NCI-H345 treated with DMSO at 0.1 percent for 48 hours (cell line): ENCODE results near the gene PCDHB8.
"Not testable (repeated sequence)": the region's sequence is repeated elsewhere in the genome, so short reads cannot be mapped to it uniquely, and the experiment has no call there.

Experiments
- DNase-seq: peaks from one replicate; lab custom pipeline; 2025; ENCODE audit not compliant: unreplicated experiment; lab: John Stamatoyannopoulos, UW

PCDHB8 gene

DNA sequence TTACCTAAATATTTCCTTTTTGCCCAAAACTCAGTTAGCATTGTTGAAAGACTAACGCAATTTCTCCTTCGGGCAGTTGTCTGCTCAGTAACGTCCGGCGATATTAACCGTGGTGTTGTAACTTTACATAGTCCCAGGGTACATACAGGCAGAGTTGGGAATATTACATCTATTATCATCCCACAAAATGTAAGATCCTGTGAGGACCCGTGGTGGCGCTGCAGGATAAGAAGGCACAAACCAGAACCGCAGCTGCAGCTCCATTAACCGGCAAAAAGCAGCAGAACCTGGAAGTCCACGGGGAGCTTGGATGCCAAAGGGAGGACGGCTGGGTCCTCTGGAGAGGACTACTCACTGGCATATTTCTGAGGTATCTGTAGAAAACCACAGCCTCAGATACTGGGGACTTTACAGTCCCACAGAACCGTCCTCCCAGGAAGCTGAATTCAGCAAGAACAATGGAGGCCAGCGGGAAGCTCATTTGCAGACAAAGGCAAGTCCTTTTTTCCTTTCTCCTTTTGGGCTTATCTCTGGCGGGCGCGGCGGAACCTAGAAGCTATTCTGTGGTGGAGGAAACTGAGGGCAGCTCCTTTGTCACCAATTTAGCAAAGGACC, at the start of gene PCDHB8:
PCDHB8 (plus strand) TSS at position 214 of the 615 bp plus-strand sequence; CDS start at position 459, 245 bp downstream.
- DNase-seq, result not testable (repeated sequence)

DNA sequence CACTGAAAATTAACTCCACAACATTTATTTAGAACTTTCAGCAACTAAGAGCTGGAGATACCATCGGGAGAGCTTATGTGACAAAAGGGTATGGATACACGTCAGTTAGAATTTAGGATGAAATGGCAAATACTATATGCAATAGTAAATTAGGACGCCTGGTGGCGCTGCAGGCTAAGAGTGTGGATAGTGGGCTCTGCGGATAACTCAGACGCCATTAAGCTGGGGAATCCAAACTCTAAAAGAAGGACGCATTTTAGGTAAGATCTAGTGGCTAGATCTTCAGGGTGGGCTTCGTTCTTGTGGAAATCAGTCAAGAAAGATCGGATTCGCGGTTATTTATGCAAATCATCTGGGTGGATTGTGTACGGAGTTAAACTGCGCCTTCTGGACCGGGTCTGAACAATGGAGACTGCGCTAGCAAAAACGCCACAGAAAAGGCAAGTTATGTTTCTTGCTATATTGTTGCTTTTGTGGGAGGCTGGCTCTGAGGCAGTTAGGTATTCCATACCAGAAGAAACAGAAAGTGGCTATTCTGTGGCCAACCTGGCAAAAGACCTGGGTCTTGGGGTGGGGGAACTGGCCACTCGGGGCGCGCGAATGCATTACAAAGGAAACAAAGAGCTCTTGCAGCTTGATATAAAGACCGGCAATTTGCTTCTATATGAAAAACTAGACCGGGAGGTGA, 42.4 kb upstream of the PCDHB8 start, which contains the start of gene PCDHB5:
PCDHB5 (plus strand) TSS at position 177 of the 688 bp plus-strand sequence; CDS start at position 406, 229 bp downstream.
- DNase-seq, result no peak

DNA sequence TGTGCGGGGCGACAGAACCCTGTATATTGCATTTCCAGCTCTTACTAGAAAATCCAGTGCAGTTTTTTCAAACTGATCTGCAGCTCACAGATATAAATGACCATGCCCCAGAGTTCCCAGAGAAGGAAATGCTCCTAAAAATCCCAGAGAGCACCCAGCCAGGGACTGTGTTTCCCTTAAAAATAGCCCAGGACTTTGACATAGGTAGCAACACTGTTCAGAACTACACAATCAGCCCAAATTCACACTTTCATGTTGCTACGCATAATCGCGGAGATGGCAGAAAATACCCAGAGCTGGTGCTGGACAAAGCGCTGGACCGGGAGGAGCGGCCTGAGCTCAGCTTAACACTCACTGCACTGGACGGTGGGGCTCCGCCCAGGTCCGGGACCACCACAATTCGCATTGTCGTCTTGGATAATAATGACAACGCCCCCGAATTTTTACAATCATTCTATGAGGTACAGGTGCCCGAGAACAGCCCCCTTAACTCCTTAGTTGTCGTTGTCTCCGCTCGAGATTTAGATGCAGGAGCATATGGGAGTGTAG, 41.8 kb upstream of the PCDHB8 start:
- DNase-seq, result no peak

DNA sequence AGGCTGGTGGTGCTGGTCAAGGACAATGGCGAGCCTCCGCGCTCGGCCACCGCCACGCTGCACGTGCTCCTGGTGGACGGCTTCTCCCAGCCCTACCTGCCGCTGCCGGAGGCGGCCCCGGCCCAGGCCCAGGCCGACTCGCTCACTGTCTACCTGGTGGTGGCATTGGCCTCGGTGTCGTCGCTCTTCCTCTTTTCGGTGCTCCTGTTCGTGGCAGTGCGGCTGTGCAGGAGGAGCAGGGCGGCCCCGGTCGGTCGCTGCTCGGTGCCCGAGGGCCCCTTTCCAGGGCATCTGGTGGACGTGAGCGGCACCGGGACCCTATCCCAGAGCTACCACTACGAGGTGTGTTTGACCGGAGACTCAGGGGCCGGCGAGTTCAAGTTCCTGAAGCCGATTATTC, 40.2 kb upstream of the PCDHB8 start:
- DNase-seq, result not testable (repeated sequence)

DNA sequence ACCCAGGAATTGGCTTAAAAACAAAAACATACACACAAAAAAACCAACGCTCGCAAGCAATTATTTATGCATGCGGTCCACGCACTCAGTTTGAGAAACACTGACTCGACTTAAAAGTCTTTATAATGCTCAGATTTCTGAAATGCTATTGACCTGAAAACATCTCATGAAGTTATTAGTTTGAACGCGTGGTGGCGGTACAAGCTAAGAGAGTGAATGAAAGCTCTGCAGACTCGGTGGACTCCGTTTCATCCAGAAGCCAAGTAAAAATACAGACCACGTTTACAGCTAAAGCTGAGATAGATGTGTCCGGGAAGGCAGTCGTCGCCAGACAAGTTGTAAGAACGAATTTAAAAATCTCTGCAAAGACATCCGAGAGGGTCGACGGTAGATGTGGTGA, 27.8 kb upstream of the PCDHB8 start, which contains the start of gene PCDHB6:
PCDHB6 (plus strand) TSS at position 246 of the 400 bp plus-strand sequence. CDS start 201 bp downstream, outside the sequence.
- no peak for DNase-seq

DNA sequence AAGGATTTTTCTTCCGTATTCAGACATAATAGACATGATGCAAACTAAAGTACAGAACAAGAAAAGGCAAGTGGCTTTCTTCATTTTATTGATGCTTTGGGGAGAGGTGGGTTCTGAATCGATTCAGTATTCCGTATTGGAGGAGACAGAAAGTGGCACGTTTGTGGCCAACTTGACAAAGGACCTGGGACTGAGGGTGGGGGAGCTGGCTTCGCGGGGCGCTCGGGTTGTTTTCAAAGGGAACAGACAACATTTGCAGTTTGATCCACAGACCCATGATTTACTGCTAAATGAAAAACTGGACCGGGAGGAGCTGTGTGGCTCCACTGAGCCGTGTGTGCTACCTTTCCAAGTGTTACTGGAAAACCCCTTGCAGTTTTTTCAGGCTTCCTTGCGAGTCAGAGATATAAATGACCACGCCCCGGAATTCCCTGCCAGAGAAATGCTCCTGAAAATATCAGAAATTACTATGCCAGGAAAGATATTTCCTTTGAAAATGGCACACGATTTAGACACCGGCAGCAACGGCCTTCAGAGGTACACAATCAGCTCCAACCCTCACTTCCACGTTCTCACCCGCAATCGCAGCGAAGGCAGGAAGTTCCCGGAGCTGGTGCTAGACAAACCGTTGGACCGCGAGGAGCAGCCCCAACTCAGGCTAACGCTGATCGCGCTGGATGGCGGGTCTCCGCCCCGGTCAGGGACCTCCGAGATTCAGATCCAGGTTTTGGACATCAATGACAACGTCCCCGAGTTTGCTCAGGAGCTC, 27.2 kb upstream of the PCDHB8 start:
- DNase-seq, result no peak

DNA sequence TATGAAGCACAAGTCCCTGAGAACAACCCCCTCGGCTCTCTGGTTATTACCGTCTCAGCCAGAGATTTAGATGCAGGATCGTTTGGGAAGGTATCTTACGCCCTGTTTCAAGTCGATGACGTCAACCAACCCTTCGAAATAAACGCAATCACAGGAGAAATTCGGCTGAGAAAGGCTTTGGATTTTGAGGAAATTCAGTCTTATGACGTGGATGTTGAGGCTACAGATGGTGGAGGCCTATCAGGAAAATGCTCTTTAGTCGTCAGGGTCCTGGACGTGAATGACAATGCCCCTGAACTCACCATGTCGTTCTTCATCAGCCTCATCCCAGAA, 26.6 kb upstream of the PCDHB8 start:
- no peak for DNase-seq

DNA sequence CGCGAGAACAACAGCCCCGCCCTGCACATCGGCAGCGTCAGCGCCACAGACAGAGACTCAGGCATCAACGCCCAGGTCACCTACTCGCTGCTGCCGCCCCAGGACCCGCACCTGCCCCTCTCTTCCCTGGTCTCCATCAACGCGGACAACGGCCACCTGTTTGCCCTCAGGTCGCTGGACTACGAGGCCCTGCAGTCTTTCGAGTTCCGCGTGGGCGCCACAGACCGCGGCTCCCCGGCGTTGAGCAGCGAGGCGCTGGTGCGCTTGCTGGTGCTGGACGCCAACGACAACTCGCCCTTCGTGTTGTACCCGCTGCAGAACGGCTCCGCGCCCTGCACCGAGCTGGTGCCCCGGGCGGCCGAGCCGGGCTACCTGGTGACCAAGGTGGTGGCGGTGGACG, 26.0 kb upstream of the PCDHB8 start:
- not testable (repeated sequence) for DNase-seq

DNA sequence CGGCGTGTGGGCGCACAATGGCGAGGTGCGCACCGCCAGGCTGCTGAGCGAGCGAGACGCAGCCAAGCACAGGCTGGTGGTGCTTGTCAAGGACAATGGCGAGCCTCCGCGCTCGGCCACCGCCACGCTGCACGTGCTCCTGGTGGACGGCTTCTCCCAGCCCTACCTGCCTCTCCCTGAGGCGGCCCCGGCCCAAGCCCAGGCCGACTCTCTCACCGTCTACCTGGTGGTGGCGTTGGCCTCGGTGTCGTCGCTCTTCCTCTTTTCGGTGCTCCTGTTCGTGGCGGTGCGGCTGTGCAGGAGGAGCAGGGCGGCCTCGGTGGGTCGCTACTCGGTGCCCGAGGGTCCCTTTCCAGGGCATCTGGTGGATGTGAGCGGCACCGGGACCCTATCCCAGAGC, 25.5 kb upstream of the PCDHB8 start:
- not testable (repeated sequence) for DNase-seq

DNA sequence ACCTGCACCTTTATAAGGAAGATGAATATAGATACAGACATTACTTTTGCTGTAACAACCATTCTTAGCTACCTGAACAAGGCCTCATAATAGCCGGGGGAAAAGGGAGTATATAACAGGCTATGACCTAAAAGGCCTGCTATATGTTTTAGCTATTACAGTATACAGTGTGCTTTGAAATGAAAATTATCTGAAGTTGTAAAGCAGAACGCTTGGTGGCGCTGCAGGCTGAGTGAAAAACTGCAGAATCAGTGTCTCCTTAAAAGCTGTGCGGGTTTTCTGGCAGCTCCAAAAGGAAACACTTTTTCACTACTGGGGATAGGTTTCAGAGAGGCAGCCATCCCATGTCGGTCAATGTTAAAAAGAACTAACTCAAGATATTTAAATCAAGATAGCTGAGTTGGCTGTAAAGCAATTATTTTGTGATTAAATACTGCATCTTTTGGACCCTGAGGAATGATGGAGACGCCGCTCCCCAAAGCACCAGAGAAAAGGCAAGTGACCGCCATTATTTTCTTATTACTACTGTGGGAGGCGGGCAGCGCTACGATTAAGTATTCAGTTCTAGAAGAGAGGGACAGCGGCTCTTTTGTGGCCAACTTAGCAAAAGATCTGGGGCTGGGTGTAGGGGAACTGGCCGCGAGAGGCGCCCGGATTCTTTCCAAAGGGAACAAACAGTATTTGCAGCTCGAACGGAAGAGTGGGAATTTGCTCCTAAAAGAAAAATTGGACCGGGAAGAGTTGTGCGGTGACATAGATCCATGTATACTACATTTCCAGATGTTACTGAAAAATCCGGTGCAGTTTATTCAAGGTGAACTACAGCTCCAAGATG, 21.8 kb upstream of the PCDHB8 start:
- no peak for DNase-seq

DNA sequence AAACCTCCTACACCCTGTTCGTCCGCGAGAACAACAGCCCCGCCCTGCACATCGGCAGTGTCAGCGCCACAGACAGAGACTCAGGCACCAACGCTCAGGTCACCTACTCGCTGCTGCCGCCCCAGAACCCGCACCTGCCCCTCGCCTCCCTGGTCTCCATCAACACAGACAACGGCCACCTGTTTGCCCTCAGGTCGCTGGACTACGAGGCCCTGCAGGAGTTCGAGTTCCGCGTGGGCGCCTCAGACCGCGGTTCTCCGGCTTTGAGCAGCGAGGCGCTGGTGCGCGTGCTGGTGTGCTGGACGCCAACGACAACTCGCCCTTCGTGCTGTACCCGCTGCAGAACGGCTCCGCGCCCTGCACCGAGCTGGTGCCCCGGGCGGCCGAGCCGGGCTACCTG, 20.2 kb upstream of the PCDHB8 start:
- not testable (repeated sequence) for DNase-seq

DNA sequence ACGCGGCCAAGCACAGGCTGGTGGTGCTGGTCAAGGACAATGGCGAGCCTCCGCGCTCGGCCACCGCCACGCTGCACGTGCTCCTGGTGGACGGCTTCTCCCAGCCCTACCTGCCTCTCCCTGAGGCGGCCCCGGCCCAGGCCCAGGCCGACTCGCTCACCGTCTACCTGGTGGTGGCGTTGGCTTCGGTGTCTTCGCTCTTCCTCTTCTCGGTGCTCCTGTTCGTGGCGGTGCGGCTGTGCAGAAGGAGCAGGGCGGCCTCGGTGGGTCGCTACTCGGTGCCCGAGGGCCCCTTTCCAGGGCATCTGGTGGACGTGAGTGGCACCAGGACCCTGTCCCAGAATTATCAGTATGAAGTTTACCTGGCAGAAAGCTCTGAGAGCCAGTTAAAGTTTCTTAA, 19.7 kb upstream of the PCDHB8 start:
- DNase-seq, result not testable (repeated sequence)

DNA sequence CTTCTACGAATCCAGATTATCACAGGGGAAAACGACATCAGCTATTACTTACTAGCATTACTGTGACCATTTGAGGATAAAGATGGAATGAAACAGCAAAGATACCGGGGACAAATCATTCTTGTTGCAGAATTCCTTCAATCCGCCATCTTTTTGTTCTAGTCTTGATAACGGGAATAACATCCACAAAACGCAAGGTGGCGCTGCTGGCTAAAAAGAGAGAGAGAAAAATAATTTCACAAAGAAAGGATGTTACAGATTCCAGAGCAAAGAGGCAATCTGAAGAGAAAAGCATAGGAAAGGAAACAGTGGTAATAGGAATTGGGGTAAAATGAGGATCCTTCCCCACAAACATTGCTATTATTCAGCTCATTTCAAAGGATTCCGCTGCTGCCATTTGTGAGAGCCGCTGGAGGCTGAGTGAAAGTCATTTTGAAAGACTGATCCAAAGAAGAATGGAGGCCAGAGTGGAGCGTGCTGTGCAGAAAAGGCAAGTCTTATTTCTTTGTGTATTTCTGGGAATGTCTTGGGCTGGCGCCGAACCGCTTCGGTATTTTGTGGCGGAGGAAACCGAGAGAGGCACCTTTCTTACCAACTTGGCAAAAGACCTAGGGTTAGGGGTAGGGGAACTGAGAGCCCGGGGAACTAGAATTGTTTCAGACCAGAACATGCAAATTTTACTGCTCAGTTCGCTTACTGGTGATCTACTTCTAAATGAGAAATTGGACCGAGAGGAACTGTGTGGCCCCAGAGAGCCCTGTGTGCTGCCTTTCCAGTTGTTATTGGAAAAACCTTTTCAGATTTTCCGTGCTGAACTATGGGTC, 5.0 kb upstream of the PCDHB8 start, which contains the start of gene PCDHB7:
PCDHB7 (plus strand) TSS at position 264 of the 824 bp plus-strand sequence; CDS start at position 456, 192 bp downstream.
- no peak for DNase-seq

DNA sequence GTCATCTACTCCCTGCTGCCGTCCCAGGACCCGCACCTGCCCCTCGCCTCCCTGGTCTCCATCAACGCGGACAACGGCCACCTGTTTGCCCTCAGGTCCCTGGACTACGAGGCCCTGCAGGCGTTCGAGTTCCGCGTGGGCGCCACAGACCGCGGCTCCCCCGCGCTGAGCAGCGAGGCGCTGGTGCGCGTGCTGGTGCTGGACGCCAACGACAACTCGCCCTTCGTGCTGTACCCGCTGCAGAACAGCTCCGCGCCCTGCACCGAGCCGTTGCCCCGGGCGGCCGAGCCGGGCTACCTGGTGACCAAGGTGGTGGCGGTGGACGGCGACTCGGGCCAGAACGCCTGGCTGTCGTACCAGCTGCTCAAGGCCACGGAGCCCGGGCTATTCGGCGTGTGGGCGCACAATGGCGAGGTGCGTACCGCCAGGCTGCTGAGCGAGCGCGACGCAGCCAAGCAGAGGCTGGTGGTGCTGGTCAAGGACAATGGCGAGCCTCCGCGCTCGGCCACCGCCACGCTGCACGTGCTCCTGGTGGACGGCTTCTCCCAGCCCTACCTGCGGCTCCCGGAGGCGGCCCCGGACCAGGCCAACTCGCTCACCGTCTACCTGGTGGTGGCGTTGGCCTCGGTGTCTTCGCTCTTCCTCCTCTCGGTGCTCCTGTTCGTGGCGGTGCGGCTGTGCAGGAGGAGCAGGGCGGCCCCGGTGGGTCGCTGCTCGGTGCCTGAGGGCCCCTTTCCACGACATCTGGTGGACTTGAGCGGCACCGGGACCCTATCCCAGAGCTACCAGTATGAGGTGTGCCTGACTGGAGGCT, 3.1 kb upstream of the PCDHB8 start:
- DNase-seq, result not testable (repeated sequence)

DNA sequence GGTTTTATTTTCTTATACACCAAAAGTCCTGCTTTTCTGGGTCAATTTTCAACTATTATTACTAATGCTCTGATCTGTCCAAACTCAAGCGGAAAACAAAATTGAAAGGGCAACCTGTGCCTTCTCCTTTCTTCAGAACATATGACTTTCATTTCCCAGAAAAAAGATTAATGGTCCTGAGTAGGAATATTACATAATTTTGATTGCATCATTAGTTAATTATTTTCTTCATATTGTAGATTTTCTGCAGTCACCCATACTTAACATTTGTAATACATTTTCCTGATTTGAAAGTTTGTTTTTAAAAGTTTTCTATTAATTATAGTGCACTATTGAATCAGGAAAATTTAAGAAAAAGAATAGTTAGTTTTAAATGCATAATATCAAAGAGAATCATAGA, 1.7 kb upstream of the PCDHB8 start:
- DNase-seq, result no peak

DNA sequence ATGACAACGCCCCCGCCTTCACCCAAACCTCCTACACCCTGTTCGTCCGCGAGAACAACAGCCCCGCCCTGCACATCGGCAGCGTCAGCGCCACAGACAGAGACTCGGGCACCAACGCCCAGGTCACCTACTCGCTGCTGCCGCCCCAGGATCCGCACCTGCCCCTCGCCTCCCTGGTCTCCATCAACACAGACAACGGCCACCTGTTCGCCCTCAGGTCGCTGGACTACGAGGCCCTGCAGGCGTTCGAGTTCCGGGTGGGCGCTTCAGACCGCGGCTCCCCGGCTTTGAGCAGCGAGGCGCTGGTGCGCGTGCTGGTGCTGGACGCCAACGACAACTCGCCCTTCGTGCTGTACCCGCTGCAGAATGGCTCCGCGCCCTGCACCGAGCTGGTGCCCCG, 1.8 kb downstream of the PCDHB8 start:
- not testable (repeated sequence) for DNase-seq

DNA sequence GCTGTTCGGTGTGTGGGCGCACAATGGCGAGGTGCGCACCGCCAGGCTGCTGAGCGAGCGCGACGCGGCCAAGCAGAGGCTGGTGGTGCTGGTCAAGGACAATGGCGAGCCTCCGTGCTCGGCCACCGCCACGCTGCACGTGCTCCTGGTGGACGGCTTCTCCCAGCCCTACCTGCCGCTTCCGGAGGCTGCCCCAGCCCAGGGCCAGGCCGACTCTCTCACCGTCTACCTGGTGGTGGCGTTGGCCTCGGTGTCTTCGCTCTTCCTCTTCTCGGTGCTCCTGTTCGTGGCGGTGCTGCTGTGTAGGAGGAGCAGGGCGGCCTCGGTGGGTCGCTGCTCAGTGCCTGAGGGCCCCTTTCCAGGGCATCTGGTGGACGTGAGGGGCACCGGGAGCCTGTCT, 2.3 kb downstream of the PCDHB8 start:
- not testable (repeated sequence) for DNase-seq

DNA sequence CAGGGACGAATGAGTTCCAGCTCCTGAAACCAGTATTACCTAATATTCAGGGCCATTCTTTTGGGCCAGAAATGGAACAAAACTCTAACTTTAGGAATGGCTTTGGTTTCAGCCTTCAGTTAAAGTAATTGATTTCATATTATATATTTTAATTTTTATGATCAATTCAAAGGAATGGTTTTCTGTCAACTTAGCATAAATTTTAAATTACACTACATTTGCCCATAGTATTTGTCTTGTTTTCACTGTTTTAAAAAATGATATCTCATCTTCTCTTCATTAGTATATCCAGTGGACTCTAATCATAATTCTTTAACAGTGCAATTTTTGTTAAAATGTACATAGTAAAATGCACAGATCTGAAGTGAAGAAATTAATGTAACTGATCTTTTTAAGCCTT, 2.7 kb downstream of the PCDHB8 start:
- no peak for DNase-seq

DNA sequence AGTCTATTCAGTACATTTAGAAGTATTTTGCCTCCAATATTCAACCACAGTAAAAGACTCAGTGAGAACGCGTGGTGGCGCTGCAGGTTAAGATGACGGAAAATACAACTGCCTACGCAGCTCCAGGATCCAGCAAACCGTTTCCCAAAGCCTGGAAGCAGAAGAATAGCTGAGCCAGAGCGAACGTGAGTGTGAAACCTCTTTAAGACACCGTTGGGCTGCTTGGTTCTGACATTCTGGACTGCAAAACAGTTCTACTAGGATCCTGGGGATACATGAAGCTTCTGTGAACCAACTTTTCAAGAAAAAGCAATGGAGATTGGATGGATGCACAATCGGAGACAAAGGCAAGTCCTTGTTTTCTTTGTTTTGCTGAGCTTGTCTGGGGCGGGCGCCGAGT, 4.7 kb downstream of the PCDHB8 start, which contains the start of gene PCDHB16:
PCDHB16 (plus strand) TSS at position 140 of the 400 bp plus-strand sequence; CDS start at position 313, 173 bp downstream.
- DNase-seq, result no peak
